Measurements from ENCODE around the gene ADORA2A. TPM values are rescaled to one million over a fixed set of nuclear protein-coding genes. Genes with fewer than 3 reads are reported as not detected.

The ADORA2A gene
- total RNA-seq, 1 donor from 2014 or later, result 6.4 TPM

DNA sequence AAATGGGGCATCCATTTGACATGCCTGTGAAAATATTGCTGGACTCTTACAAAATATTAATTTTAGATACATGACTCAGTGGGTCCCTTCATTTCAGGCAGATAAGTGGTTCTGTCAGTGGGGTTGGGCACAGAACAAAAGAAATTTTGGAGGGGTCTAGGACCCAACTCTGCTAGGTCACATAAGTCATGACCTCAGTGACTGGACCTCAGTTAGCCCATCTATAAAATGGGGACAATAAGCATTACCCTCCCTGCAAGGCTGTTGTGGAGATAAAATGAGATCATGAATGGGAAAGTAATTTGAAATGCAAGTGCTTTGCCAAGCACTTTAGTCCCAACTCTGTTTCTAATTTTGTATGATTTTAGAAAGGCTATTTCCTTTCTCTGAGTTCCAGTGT is 23.8 kb downstream of the ADORA2A start:
- Mint-ChIP-seq H3K36me3 (ENCODE audit: insufficient read depth) (no peaks in the 10 kb centered on the region), H3K4me1 (ENCODE audit: low read depth) (peaks cover 3% of the 10 kb centered on the region), H3K4me3 (ENCODE audit: low read depth) (no peak overlapping the region), H3K9me3 (ENCODE audit: low read depth) (no peaks in the 10 kb centered on the region), H3K27me3 (peaks cover 24% of the 10 kb centered on the region), H3K27ac (no peak overlapping the region)
- DNase-seq (ENCODE audit: low spot score, unreplicated experiment), result no peak
- TF ChIP-seq, protein P1, sequence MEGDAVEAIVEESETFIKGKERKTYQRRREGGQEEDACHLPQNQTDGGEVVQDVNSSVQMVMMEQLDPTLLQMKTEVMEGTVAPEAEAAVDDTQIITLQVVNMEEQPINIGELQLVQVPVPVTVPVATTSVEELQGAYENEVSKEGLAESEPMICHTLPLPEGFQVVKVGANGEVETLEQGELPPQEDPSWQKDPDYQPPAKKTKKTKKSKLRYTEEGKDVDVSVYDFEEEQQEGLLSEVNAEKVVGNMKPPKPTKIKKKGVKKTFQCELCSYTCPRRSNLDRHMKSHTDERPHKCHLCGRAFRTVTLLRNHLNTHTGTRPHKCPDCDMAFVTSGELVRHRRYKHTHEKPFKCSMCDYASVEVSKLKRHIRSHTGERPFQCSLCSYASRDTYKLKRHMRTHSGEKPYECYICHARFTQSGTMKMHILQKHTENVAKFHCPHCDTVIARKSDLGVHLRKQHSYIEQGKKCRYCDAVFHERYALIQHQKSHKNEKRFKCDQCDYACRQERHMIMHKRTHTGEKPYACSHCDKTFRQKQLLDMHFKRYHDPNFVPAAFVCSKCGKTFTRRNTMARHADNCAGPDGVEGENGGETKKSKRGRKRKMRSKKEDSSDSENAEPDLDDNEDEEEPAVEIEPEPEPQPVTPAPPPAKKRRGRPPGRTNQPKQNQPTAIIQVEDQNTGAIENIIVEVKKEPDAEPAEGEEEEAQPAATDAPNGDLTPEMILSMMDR (IDR thresholded peaks at IDR 0.05; ENCODE audit: unreplicated experiment), result no peak

GRCh38 chr22:24453853-24454252 is 26.5 kb downstream of the ADORA2A start:
- no peak overlapping the region for H3K27ac Mint-ChIP-seq
- DNase-seq (ENCODE audit: low spot score, unreplicated experiment), result no peak
- TF ChIP-seq, protein P1 (IDR thresholded peaks at IDR 0.05; ENCODE audit: unreplicated experiment), result no peak
- H3K36me3 Mint-ChIP-seq (ENCODE audit: insufficient read depth), result no peaks in the 10 kb centered on the region
- peaks cover 12% of the 10 kb centered on the region for H3K27me3 Mint-ChIP-seq
- no peaks in the 10 kb centered on the region for H3K9me3 Mint-ChIP-seq (ENCODE audit: low read depth)
- peaks cover 3% of the 10 kb centered on the region for H3K4me1 Mint-ChIP-seq (ENCODE audit: low read depth)
- H3K4me3 Mint-ChIP-seq (ENCODE audit: low read depth), result no peak overlapping the region

DNA sequence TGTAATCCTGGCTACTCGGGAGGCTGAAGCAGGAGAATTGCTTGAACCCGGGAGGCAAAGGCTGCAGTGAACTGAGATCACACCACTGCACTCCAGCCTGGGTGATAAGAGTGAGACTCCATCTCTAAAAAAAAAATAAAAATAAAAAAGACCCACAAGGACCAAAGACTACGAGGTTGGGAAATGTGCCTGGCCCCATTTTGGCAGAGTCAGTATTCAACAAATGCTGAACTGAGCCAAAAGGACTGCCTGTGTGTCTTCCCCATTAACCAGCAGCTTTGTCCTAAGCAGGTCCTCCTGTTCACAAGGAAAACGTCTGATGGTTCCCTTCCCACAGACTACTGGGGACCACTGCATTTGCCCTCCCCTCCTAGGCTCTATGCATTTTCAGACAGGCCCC is 27.6 kb downstream of the ADORA2A start:
- H3K36me3 Mint-ChIP-seq (ENCODE audit: insufficient read depth), result no peaks in the 10 kb centered on the region

DNA sequence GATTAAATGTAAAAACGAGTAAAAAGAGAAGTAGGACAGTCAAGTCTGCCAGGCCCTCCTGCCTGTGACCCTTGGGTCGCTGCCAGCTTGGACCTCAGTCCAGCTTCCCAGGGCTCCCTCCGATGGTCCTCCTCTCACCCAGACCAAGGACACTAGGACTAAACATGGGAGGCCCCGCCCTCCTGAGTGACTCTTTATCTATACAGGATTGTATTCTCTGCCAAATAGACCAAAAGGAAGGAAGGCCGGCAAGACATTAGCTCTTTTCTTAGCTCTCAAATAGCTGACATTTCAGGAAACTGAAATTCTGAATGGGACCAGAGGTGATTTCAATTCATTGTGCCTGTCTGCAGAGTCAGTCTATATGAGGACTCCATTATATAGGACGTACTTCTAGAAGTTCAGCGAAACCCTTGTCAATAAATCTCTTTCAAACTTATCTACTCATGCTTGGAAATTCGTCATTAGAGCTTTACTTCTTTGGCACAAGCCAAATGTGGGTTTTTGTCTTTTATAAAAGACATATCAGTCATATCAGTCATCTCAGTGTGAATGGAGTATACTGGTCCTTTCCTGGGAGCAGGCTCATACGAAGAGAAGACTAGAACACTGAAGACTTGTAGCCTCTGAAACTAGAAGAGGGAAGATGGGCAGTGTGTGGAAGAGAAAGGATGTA is 28.5 kb downstream of the ADORA2A start:
- no peaks in the 10 kb centered on the region for H3K9me3 Mint-ChIP-seq (ENCODE audit: low read depth)
- TF ChIP-seq, protein P1 (IDR thresholded peaks at IDR 0.05; ENCODE audit: unreplicated experiment), result no peak
- no peak overlapping the region for H3K4me3 Mint-ChIP-seq (ENCODE audit: low read depth)
- H3K27me3 Mint-ChIP-seq, result peaks cover 3% of the 10 kb centered on the region
- DNase-seq (ENCODE audit: low spot score, unreplicated experiment), result no peak
- H3K4me1 Mint-ChIP-seq (ENCODE audit: low read depth), result peaks cover 7% of the 10 kb centered on the region
- H3K27ac Mint-ChIP-seq, result no peak overlapping the region
- H3K36me3 Mint-ChIP-seq (ENCODE audit: insufficient read depth), result no peaks in the 10 kb centered on the region

More for the DNA sequence above, 27.6 kb downstream of the ADORA2A start:
- TF ChIP-seq, protein P1 (IDR thresholded peaks at IDR 0.05; ENCODE audit: unreplicated experiment), result no peak
- peaks cover 3% of the 10 kb centered on the region for H3K4me1 Mint-ChIP-seq (ENCODE audit: low read depth)
- DNase-seq (ENCODE audit: low spot score, unreplicated experiment), result no peak
- no peak overlapping the region for H3K4me3 Mint-ChIP-seq (ENCODE audit: low read depth)
- peaks cover 4% of the 10 kb centered on the region for H3K27me3 Mint-ChIP-seq
- no peak overlapping the region for H3K27ac Mint-ChIP-seq
- no peaks in the 10 kb centered on the region for H3K9me3 Mint-ChIP-seq (ENCODE audit: low read depth)

- Mint-ChIP-seq H3K27ac (no peak overlapping the region), H3K4me1 (ENCODE audit: low read depth) (peaks cover 7% of the 10 kb centered on the region), H3K4me3 (ENCODE audit: low read depth) (no peak overlapping the region), H3K9me3 (ENCODE audit: low read depth) (no peaks in the 10 kb centered on the region), H3K27me3 (peaks cover 3% of the 10 kb centered on the region), H3K36me3 (ENCODE audit: insufficient read depth) (no peaks in the 10 kb centered on the region)
- TF ChIP-seq, protein P1 (IDR thresholded peaks at IDR 0.05; ENCODE audit: unreplicated experiment), result no peak
- no peak for DNase-seq (ENCODE audit: low spot score, unreplicated experiment)
Measured at GRCh38 chr22:24457894-24458420, 30.6 kb downstream of the ADORA2A start.
